HepG2 (cell line): ENCODE measurements around the gene ZNF276. TPM values are rescaled to one million over a fixed set of nuclear protein-coding genes. Genes with fewer than 3 reads are reported as not detected.

Experiments
- ATAC-seq: fragments of 200-7000 bp; cut with Tn5 transposase; 3 replicates; pipeline ENCODE4 v1.9.1; 2020; ENCODE audit warnings: mild to moderate bottlenecking, moderate library complexity
- Bru-seq: library from RNA; stranded (reverse); fragments of 400-500 nt; gene quantifications from one replicate; lab custom pipeline; 2021; lab: Mats Ljungman, UMichigan
- BruChase-seq, 2 experiments: library from RNA; stranded (reverse); fragments of 400-500 nt; gene quantifications; one replicate each; lab custom pipeline; 2021; lab: Mats Ljungman, UMichigan
- BruUV-seq: library from RNA; stranded (reverse); fragments of 400-500 nt; replicated peaks from 2 replicates; lab custom pipeline; 2021; lab: Mats Ljungman, UMichigan
- CTCF ChIA-PET: fragments of 300-600 bp; formaldehyde crosslinking; extraction: SDS; loops from one replicate; lab custom pipeline; 2021; ENCODE audit warnings: low total read pairs, inconsistent platforms, low intra/inter-chr PET ratio; lab: Yijun Ruan, JAX
- POLR2A ChIA-PET: fragments of 350-600 bp; sonication (Branson Sonifier 250); formaldehyde crosslinking; loops from one replicate; lab custom pipeline; 2020; ENCODE audit warnings: antibody characterized with exemption, inconsistent platforms; lab: Yijun Ruan, JAX
- DNase-seq: peaks from one replicate; pipeline ENCODE4 v3.0.0-alpha.2; 2015; ENCODE audit warnings: low spot score
- FAIRE-seq: peaks from 3 replicates; lab custom pipeline; 2011; peaks lifted over from hg19 to GRCh38; lab: Jason Lieb, UNC
- H2AFZ ChIP-seq: one replicate; pipeline ENCODE4 v1.6.1; 2011; ENCODE audit warnings: low read length, inconsistent platforms
- H3K27ac ChIP-seq: fragments of 300-600 bp; 3 replicates; pipeline ENCODE4 v1.8.0; 2011; ENCODE audit warnings: mixed run types, mild to moderate bottlenecking, mixed read lengths, low read length, inconsistent platforms; ENCODE audit not compliant: insufficient read depth; ENCODE audit errors: extremely low read length
- H3K27me3 ChIP-seq, 2 experiments: fragments of 200-600 bp in 1 of 2; 2 replicates in 1 of 2; 3 replicates in 1 of 2; pipeline versions ENCODE4 v1.6.0 to v1.8.0; 2011; ENCODE audit warnings: low read length in 2 of 2, mild to moderate bottlenecking in 2 of 2, moderate library complexity in 2 of 2, inconsistent platforms in 1 of 2; ENCODE audit not compliant: insufficient read depth in 2 of 2, control insufficient read depth in 1 of 2
- H3K36me3 ChIP-seq, 2 experiments: fragments of 200-600 bp in 1 of 2; replicated peaks in 1 of 2; 2 replicates in 1 of 2; 3 replicates in 1 of 2; pipeline versions ENCODE4 v1.5.1 to v1.8.0; 2011; ENCODE audit warnings: low read length in 2 of 2, inconsistent platforms in 1 of 2; ENCODE audit not compliant: insufficient read depth in 2 of 2, control insufficient read depth in 1 of 2
- H3K4me1 ChIP-seq: 2 replicates; pipeline ENCODE4 v1.5.1; 2012; ENCODE audit warnings: low read length, inconsistent platforms; ENCODE audit not compliant: insufficient read depth
- H3K4me2 ChIP-seq: 2 replicates; pipeline ENCODE4 v1.6.0; 2011; ENCODE audit warnings: low read depth, low read length, inconsistent platforms
- H3K4me3 ChIP-seq, 3 experiments: fragments of 200-600 bp in 1 of 3; sonication (generic), shearing (Covaris generic) in 1 of 3; replicated peaks in 1 of 3; 2 replicates each; pipeline ENCODE4 v1.5.1; 2011 to 2016; ENCODE audit warnings: low read length in 3 of 3, inconsistent platforms in 2 of 3, low read depth in 2 of 3, mild to moderate bottlenecking in 2 of 3, control low read depth in 1 of 3, mixed read lengths in 1 of 3; ENCODE audit not compliant: insufficient read depth in 1 of 3
- H3K79me2 ChIP-seq: one replicate; pipeline ENCODE4 v1.6.1; 2011; ENCODE audit warnings: low read length, inconsistent platforms; ENCODE audit not compliant: insufficient read depth
- H3K9ac ChIP-seq: 2 replicates; pipeline ENCODE4 v1.6.0; 2011; ENCODE audit warnings: mild to moderate bottlenecking, low read depth, low read length, inconsistent platforms; ENCODE audit not compliant: insufficient read depth
- H3K9me3 ChIP-seq: 2 replicates; pipeline ENCODE4 v1.5.1; 2012; ENCODE audit warnings: mild to moderate bottlenecking, low read length
- H4K20me1 ChIP-seq: 2 replicates; pipeline ENCODE4 v1.6.0; 2011; ENCODE audit warnings: inconsistent platforms, mild to moderate bottlenecking, low read length, moderate library complexity; ENCODE audit not compliant: insufficient read depth
- WGBS: methylation state at CpG from one replicate; pipeline ENCODE4 v1.1.6; 2017; ENCODE audit warnings: low lambda C conversion rate; 5-methylcytosine and 5-hydroxymethylcytosine counted together
- in situ Hi-C: cut with HindIII; loops from 2 replicates; pipeline ENCODE4 v1.10.0; 2017; ENCODE audit warnings: low pct_unique_long_range_greater_than_20kb; ENCODE audit not compliant: extremely low pct_ligation_motif_present
- intact Hi-C: fragments of 100-400 bp; cut with micrococcal nuclease; formaldehyde crosslinking; loops from one replicate; pipeline ENCODE4 v1.10.0; 2022; ENCODE audit not compliant: unreplicated experiment
- long read RNA-seq, 2 experiments: library from RNA in 1 of 2; library from polyadenylated mRNA in 1 of 2; stranded (forward) in 1 of 2; unstranded in 1 of 2; transcript quantifications; one replicate each; pipeline ENCODE4 v2.0.0, GENCODE V29; 2019 to 2022
- polyA minus RNA-seq, 3 experiments: library from RNA; depleted of rRNA, polyadenylated mRNA; stranded (reverse); fragments of >200 nt; gene quantifications; 2 replicates each; pipeline ENCODE4 v1.2.3, GENCODE V29; 2011; ENCODE audit warnings: low replicate concordance in 1 of 3
- polyA plus RNA-seq, 8 experiments: library from polyadenylated mRNA; depleted of rRNA in 3 of 8; stranded (reverse) in 7 of 8; unstranded in 1 of 8; fragments of >200 nt; fragmentation: Illumina TruSeq in 4 of 8; extraction: Trizol in 4 of 8; gene quantifications; 2 replicates each; pipeline versions ENCODE4 v1.2.1 to v1.2.3, GENCODE V29; 2011 to 2016; ENCODE audit warnings: low read depth in 4 of 8, missing spikeins in 1 of 8, mixed read lengths in 1 of 8; ENCODE audit not compliant: insufficient read depth in 1 of 8
- total RNA-seq, 5 experiments: library from RNA; depleted of rRNA; stranded (reverse); fragments of >200 nt; fragmentation: Illumina TruSeq; extraction: Trizol; gene quantifications; 2 replicates each; pipeline ENCODE4 v1.2.3, GENCODE V29; 2016; ENCODE audit warnings: low read depth in 1 of 5
- TF ChIP-seq, protein P1 (sequence below), 2 experiments: sonication (generic) in 1 of 2; formaldehyde crosslinking in 1 of 2; IDR thresholded peaks; 2 replicates each; pipeline versions ENCODE4 v1.6.1 to v1.9.0; 2014 to 2022; ENCODE audit warnings: antibody characterized with exemption in 1 of 2, borderline replicate concordance in 1 of 2, inconsistent platforms in 1 of 2, low read depth in 1 of 2, missing genetic modification reagents in 1 of 2

ZNF276 gene, protein sequence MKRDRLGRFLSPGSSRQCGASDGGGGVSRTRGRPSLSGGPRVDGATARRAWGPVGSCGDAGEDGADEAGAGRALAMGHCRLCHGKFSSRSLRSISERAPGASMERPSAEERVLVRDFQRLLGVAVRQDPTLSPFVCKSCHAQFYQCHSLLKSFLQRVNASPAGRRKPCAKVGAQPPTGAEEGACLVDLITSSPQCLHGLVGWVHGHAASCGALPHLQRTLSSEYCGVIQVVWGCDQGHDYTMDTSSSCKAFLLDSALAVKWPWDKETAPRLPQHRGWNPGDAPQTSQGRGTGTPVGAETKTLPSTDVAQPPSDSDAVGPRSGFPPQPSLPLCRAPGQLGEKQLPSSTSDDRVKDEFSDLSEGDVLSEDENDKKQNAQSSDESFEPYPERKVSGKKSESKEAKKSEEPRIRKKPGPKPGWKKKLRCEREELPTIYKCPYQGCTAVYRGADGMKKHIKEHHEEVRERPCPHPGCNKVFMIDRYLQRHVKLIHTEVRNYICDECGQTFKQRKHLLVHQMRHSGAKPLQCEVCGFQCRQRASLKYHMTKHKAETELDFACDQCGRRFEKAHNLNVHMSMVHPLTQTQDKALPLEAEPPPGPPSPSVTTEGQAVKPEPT
- total RNA-seq (2016; rRNA removed; fragmentation: Illumina TruSeq; extraction: Trizol) (6.8 and 17.7 TPM in 2 replicates), polyA plus RNA-seq (2011; rRNA removed) (18.0 and 24.3 TPM in 2 replicates), polyA minus RNA-seq (2011; rRNA and poly(A)+ RNA removed; ENCODE audit: low replicate concordance) (14.5 and 22.1 TPM in 2 replicates), Bru-seq, nascent RNA (percentile 72 among the genes with signal in this experiment), BruChase-seq, experiment 1, labeled RNA remaining after a 6-hour chase (percentile 84 among the genes with signal in this experiment), BruChase-seq, experiment 2, labeled RNA remaining after a 2-hour chase (percentile 82 among the genes with signal in this experiment)
- 4.4 and 4.7 TPM in 2 replicates for total RNA-seq (2016; cell fraction: cytosol; rRNA removed; fragmentation: Illumina TruSeq; extraction: Trizol; ENCODE audit: low read depth)
- total RNA-seq (2016; cell fraction: insoluble cytoplasmic fraction; rRNA removed; fragmentation: Illumina TruSeq; extraction: Trizol) = 4.5 and 15.9 TPM in 2 replicates
- total RNA-seq (2016; cell fraction: membrane; rRNA removed; fragmentation: Illumina TruSeq; extraction: Trizol) = 5.4 and 8.2 TPM in 2 replicates
- 22.3 and 26.8 TPM in 2 replicates for total RNA-seq (2016; cell fraction: nucleus; rRNA removed; fragmentation: Illumina TruSeq; extraction: Trizol)
- polyA plus RNA-seq (2011; cell fraction: cytosol; rRNA removed) = 8.0 and 12.2 TPM in 2 replicates
- 148 and 167 TPM in 2 replicates for polyA plus RNA-seq (2011; cell fraction: nucleus; rRNA removed)
- polyA plus RNA-seq (2012) = 16.1 and 20.0 TPM in 2 replicates
- 2.3 and 3.4 TPM in 2 replicates for polyA plus RNA-seq (2016; cell fraction: cytosol; fragmentation: Illumina TruSeq; extraction: Trizol; ENCODE audit: low read depth)
- polyA plus RNA-seq (2016; cell fraction: insoluble cytoplasmic fraction; fragmentation: Illumina TruSeq; extraction: Trizol; ENCODE audit: low read depth) = 7.0 and 9.8 TPM in 2 replicates
- polyA plus RNA-seq (2016; cell fraction: membrane; fragmentation: Illumina TruSeq; extraction: Trizol; ENCODE audit: low read depth) = 4.7 and 8.3 TPM in 2 replicates
- polyA plus RNA-seq (2016; cell fraction: nucleus; fragmentation: Illumina TruSeq; extraction: Trizol; ENCODE audit: insufficient read depth, low read depth) = 66.1 and 72.8 TPM in 2 replicates
- 4.0 and 6.3 TPM in 2 replicates for polyA minus RNA-seq (2011; cell fraction: cytosol; rRNA and poly(A)+ RNA removed)
- polyA minus RNA-seq (2011; cell fraction: nucleus; rRNA and poly(A)+ RNA removed) = 27.8 and 28.5 TPM in 2 replicates
- long read RNA-seq, experiment 1, full-length matches to known transcripts = 4 of 9 reads
- long read RNA-seq, experiment 1, partial matches to known transcripts = 2 of 9 reads
- long read RNA-seq, experiment 1, other reads (novel, unspliced or antisense) = 3 of 9 reads
- long read RNA-seq, experiment 2, full-length matches to known transcripts = 12 of 40 reads
- long read RNA-seq, experiment 2, partial matches to known transcripts = 11 of 40 reads
- long read RNA-seq, experiment 2, other reads (novel, unspliced or antisense) = 17 of 40 reads

DNA sequence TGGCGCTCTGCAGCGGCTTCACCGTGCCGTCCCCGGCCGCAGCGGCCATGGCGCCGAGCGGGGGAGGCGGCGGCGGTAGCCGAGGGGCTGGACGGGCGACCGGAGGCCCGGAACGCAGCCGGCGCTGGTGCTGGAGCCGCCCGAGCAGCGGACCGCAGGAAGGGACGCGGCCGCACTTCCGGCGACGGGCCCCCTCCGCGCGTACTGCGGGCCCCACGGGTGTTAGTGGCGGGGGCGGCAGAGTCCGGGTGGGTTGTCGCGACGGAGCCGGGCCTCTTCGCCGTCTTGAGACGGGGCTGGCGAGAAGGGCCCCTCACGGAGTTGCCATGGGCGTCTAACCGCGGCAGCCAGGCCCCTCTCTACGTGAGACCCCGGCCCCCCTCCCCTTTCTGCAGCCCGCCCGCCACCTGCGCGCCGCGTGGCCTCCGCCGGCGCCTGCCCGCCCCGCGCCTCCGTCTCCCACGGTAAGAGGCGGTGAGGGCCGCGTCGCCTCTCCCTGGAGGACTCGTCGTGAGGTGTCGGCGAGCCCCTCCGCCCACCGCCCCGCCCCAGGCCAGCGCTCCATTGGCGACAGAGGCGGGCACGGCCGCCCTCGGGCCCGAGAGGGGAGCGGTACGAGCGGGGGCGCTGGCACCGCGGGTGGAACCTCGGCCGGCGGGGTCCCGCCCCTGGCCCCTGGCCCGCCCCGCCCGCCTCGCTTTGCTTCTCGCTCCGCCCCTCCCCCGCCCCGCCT, at the start of gene ZNF276, which contains the start of gene VPS9D1:
Gene ZNF276 (plus strand): TSS at position 725 of the 733 bp plus-strand sequence. CDS start 104 bp downstream, outside the sequence.
Gene VPS9D1 (minus strand): TSS at position 86 of the 733 bp plus-strand sequence. CDS start 37 bp downstream, at position 49.
- Histone ChIP-seq H3K9me3 (no peaks in the 10 kb centered on the region), H3K9ac (peak within 1 kb of the TSS; percentile 97), H4K20me1 (peaks cover 6% of the 10 kb centered on the region; the same call in 1 of the 2 replicates), H3K27ac (peak within 1 kb of the TSS; percentile 97), H3K4me1 (peaks cover 39% of the 10 kb centered on the region), H3K79me2 (peaks cover 18% of the 10 kb centered on the region), H3K36me3 (peaks cover 11 to 22% of the 10 kb centered on the region in 2 experiments), H3K27me3 (no peaks in the 10 kb centered on the region; a peak in 1 of 5 replicates), H3K4me3 (peak within 1 kb of the TSS; percentile 72 to 89 (median 82)), H2AFZ (no peak within 1 kb of the TSS), H3K4me2 (peak within 1 kb of the TSS; percentile 95)
- intact Hi-C loops = loop anchor here (1.0 kb wide), 1 partner anchor 15 kb away; no protein-coding TSS in a partner anchor
- CTCF ChIA-PET = no interaction called here
- no CpG with 5 or more reads among the region's 103 CpGs for whole genome bisulfite sequencing
- no peak for FAIRE-seq
- in situ Hi-C loops = no loop called here
- no TSS peak for BruUV-seq
- ATAC-seq = peak; percentile 77
- POLR2A ChIA-PET = interaction anchor here (0.6 to 3.1 kb wide), 9 partner anchors 14 to 202 kb away, joined by 3 to 12 read pairs (median 4); partner anchors contain the start of genes SPATA2L and TCF25
- DNase-seq = peak; percentile 65
- TF ChIP-seq, protein P1, sequence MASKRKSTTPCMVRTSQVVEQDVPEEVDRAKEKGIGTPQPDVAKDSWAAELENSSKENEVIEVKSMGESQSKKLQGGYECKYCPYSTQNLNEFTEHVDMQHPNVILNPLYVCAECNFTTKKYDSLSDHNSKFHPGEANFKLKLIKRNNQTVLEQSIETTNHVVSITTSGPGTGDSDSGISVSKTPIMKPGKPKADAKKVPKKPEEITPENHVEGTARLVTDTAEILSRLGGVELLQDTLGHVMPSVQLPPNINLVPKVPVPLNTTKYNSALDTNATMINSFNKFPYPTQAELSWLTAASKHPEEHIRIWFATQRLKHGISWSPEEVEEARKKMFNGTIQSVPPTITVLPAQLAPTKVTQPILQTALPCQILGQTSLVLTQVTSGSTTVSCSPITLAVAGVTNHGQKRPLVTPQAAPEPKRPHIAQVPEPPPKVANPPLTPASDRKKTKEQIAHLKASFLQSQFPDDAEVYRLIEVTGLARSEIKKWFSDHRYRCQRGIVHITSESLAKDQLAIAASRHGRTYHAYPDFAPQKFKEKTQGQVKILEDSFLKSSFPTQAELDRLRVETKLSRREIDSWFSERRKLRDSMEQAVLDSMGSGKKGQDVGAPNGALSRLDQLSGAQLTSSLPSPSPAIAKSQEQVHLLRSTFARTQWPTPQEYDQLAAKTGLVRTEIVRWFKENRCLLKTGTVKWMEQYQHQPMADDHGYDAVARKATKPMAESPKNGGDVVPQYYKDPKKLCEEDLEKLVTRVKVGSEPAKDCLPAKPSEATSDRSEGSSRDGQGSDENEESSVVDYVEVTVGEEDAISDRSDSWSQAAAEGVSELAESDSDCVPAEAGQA (IDR thresholded peaks at IDR 0.05; ENCODE audit: low read depth) = peak; percentile 65; the same call in 1 of the 2 replicates
- TF ChIP-seq, protein P1 (CRISPR knock-in tag; IDR thresholded peaks at IDR 0.05; ENCODE audit: borderline replicate concordance) = peak; percentile 86
